ENCODE measurements around the gene MEA1.

MEA1 gene

DNA sequence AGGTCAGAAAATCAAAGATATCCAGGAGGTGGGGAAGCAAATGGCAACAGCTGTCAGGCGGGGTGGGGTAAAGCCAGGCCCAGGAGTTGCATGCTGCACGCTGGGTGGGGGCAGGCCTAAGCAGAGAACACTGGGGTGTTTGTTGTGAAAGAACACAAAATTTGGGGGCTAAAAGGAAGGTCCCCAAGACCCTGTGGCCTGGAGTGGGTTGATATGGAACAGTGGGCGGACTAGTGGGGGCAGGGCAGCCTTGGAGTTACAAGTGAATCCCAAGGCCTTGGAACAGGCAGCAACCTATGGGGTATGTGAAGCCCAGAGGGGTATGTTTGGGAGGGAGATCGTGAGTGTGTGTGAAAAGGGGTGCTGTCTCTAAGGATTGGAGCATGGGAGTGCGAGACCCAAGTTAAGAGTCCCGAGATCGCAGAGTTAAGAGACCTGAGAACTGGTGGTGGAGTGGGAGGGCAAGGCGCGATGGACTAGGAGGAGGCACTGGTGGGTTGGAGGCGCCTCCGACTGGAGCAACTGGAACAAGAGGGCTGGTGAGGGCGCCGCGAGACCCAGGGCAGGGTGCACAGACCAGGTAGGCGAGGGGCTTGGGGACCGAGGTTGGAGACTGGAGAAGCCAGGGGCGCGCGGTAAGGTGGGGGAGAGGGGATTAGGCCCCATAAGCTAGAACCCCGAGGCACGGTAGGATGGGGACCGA is 39.2 kb upstream of the MEA1 start:
- no peaks in the 10 kb centered on the region for H3K27me3 ChIP-seq (ENCODE audit: insufficient read depth, low read depth, severe bottlenecking)
- H3K36me3 ChIP-seq = peaks cover 86% of the 10 kb centered on the region
- H3K9me3 ChIP-seq (ENCODE audit: severe bottlenecking) = no peaks in the 10 kb centered on the region
- TF ChIP-seq CTCF (IDR thresholded peaks at IDR 0.05; ENCODE audit: low read depth, low read length) = peak; percentile 27; the same call in 1 of the 2 replicates
- H3K4me3 ChIP-seq (ENCODE audit: low read depth, low read length) = peak overlapping the region; percentile 77
- no peak for DNase-seq
- peak overlapping the region; percentile 93 for H3K27ac ChIP-seq

DNA sequence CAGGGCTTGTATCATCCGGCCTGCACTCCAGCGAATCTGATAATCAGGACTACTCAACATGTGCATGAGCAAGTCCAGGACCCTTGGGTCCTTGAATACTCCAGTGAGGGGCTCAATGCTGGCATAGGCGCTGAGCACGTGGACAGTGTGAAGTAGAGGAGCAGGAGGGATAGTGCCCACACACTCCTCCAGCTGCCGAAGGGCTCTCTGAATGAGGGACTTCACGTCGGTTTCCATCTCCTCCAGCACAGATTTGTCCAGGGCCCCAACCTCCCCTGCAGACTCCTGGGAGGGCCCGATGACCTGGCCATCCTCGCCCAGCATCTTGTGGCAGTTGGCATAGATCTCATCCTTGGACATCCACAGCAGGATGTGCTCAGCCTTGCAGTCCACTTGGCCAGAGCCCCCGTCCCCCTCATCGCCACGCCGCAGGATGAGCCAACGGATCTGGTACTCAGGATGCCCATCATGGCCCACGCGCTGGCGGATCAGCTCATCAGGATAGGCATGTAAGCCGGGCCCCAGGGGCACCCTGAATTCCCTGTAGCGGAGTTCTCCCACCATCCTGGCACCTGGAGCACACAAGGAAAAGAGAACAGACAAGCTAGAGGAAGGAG is 38.6 kb upstream of the MEA1 start:
- Histone ChIP-seq H3K27ac (peak overlapping the region; percentile 93), H3K27me3 (ENCODE audit: insufficient read depth, low read depth, severe bottlenecking) (no peaks in the 10 kb centered on the region), H3K36me3 (peaks cover 86% of the 10 kb centered on the region), H3K4me3 (ENCODE audit: low read depth, low read length) (no peak overlapping the region), H3K9me3 (ENCODE audit: severe bottlenecking) (no peaks in the 10 kb centered on the region)
- DNase-seq = no peak
- no peak for TF ChIP-seq CTCF (IDR thresholded peaks at IDR 0.05; ENCODE audit: low read depth, low read length)

DNA sequence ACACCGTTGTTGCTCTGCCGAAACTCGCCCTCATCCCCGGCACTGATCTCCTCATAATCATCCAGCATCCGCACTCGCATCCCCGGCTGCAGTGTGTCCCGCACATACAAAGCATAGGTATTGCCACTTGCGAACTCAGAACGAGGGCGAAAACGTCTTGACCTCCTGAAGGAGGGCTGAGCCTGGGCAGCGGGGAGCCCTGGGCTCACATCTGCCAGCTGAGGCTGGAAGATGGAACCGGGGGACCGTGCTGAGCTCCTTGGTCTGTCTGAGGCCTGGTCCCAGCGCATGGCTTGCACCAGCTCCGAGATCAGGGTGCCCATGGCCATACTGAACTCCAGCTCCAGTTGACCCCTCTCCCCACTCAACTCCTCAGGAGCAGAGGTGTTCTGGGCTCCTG is 37.2 kb upstream of the MEA1 start:
- H3K9me3 ChIP-seq (ENCODE audit: severe bottlenecking) = no peaks in the 10 kb centered on the region
- H3K27me3 ChIP-seq (ENCODE audit: insufficient read depth, low read depth, severe bottlenecking) = no peaks in the 10 kb centered on the region
- DNase-seq = no peak
- H3K4me3 ChIP-seq (ENCODE audit: low read depth, low read length) = no peak overlapping the region
- no peak for TF ChIP-seq CTCF (IDR thresholded peaks at IDR 0.05; ENCODE audit: low read depth, low read length)
- H3K36me3 ChIP-seq = peaks cover 84% of the 10 kb centered on the region
- H3K27ac ChIP-seq = no peak overlapping the region

DNA sequence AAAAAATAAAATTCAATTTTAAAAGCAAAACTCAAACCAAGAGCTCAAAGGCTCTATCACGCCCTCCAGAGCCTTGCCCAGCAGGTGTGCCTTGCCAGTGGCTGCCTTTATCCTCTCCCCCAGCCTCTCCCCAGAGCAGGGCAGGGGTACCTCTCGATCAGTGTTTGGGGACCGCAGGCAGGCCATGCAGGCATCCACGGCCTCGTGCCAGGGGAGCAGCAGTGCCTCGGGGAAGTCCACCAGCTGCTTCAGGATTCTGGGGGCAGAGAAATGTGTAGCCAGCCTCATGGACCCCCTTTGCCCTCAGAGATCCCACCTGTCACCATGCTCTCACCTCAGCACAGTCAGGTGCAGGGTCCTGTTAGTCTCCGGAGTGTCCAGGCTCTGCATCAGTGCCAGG is 34.3 kb upstream of the MEA1 start:
- DNase-seq = no peak
- peaks cover 88% of the 10 kb centered on the region for H3K36me3 ChIP-seq
- H3K27me3 ChIP-seq (ENCODE audit: insufficient read depth, low read depth, severe bottlenecking) = no peaks in the 10 kb centered on the region
- H3K4me3 ChIP-seq (ENCODE audit: low read depth, low read length) = no peak overlapping the region
- TF ChIP-seq CTCF (IDR thresholded peaks at IDR 0.05; ENCODE audit: low read depth, low read length) = no peak
- no peak overlapping the region for H3K27ac ChIP-seq
- H3K9me3 ChIP-seq (ENCODE audit: severe bottlenecking) = no peaks in the 10 kb centered on the region

GRCh38 chr6:43045371-43045930 is 31.7 kb upstream of the MEA1 start:
- H3K27me3 ChIP-seq (ENCODE audit: insufficient read depth, low read depth, severe bottlenecking) = no peaks in the 10 kb centered on the region
- DNase-seq = no peak
- H3K27ac ChIP-seq = no peak overlapping the region
- TF ChIP-seq CTCF (IDR thresholded peaks at IDR 0.05; ENCODE audit: low read depth, low read length) = no peak
- no peaks in the 10 kb centered on the region for H3K9me3 ChIP-seq (ENCODE audit: severe bottlenecking)
- peaks cover 89% of the 10 kb centered on the region for H3K36me3 ChIP-seq
- H3K4me3 ChIP-seq (ENCODE audit: low read depth, low read length) = no peak overlapping the region
